ENCODE measurements around the gene ZFAND3. TPM values are rescaled to one million over a fixed set of nuclear protein-coding genes. Genes with fewer than 3 reads are reported as not detected.

The ZFAND3 gene
- total RNA-seq, 1 donor from 2014 or later: 23.4 TPM

DNA sequence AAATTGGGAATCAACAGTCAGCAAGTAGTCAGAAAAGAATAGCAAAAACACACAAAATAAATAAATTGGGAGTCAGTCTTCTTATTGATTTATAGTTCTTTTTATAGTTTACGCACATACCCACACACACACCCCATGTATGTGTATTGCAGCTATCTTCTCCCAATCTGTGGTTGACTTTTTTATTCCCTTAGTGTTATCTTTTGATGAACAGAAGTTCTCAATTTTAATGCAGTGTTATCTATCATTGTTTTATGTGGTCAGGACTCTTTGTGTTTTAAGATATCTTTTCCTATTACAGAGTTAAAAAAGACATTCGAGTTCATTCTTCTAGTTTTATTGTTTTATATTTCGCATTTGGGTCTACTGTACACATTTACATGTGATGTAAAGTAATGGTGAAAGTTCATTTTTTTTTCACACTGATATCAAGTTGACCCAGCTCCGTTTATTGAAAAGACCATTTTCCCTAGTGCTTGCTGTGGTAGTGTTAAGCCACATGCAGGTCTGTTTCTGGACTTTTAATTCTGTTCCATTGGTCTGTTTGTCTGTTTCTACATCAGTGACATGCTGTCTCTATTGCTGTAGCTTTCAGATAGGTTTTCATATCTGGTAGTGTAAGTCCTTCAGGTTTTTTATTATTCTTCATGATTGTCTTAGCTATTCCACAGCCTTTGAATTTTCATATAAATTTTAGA is 78.4 kb downstream of the ZFAND3 start:
- no peak for DNase-seq

GRCh38 chr6:37903351-37904340 is 84.1 kb downstream of the ZFAND3 start:
- no peak for DNase-seq

GRCh38 chr6:37904590-37904989 is 85.1 kb downstream of the ZFAND3 start:
- DNase-seq: no peak

GRCh38 chr6:37906121-37906520 is 86.6 kb downstream of the ZFAND3 start:
- no peak for DNase-seq

GRCh38 chr6:37910998-37911397 is 91.5 kb downstream of the ZFAND3 start:
- DNase-seq: no peak

GRCh38 chr6:37913210-37913609 is 93.7 kb downstream of the ZFAND3 start:
- DNase-seq: no peak

DNA sequence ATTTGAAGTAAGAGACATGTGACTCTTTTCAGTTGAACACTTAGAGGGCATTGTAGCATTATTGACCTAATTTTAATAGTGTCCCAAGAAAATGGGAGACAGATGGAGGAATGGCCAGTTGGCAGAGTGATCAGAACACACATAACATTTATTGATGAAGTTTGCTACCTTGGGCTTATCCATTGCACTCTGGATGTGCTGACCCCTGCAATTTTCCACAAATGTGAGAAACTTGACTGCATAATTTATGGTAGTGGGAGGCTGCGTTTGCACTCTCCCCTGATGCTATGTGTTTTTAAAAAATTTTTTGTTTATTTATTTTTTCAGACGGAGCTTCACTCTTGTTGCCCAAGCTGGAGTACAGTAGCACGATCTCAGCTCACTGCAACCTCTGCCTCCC is 95.9 kb downstream of the ZFAND3 start:
- no peak for DNase-seq

GRCh38 chr6:37916149-37916548 is 96.6 kb downstream of the ZFAND3 start:
- DNase-seq: no peak

GRCh38 chr6:37916675-37917074 is 97.1 kb downstream of the ZFAND3 start:
- DNase-seq: no peak

DNA sequence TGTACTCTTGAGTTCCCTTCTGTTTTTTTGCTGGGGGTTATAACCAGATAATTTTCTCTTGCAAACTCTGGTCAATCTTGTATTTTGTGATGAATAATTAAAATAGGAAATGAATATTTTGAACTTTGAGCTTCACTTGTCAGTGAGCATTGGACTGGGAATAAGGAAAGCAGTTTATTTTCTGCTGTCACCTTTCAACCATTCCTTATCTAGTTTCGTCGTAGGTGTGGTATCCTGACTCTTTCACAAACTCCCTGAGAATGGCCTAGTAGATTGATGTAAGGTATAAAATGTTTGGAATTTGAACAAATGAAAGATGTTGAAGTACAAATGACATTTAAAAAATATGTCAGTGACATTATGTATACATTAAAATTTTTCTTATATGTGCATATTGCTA is 98.0 kb downstream of the ZFAND3 start:
- DNase-seq: no peak

- DNase-seq: no peak
Measured at GRCh38 chr6:37919417-37920157, 100.1 kb downstream of the ZFAND3 start.

DNA sequence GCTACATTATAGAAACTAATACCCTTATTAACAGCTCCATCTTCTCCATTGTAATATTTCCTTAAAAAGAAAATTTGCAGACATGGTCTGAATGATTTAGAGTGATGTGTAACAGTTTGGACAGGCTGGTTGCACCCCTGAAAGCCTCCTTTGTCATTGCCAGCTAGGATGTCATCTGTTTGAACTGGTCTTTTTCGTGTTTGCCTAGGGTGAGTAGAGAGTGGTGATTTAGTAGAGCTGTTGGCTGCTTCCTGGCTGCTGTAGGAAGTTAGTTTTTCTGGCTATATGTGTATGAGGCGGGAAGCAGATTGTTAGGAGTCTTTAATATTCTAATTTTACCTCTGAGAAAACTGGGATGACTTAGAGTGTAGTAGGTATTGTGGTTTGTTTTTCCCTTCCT is 101.1 kb downstream of the ZFAND3 start:
- DNase-seq: no peak

DNA sequence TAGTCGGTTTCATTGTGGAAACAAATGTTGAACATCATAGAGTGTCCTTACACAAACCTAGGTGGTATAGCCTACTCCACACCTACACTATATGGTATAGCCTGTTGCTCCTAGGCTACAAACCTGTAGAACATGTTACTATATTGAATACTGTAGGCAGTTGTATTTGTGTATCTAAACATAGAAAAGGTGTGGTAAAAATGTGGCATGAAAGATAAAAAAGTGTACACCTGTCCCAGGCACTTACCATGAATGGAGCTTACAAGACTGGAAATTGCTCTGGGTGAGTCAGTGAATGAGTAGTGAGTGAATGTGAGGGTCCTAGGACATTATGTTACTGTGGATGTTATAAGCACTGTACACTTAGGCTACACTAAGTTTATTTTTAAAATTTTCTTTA is 103.0 kb downstream of the ZFAND3 start:
- no peak for DNase-seq

GRCh38 chr6:37923514-37923913 is 104.0 kb downstream of the ZFAND3 start:
- no peak for DNase-seq

- no peak for DNase-seq
Measured at GRCh38 chr6:37926661-37927060, 107.1 kb downstream of the ZFAND3 start.

GRCh38 chr6:37928217-37928616 is 108.7 kb downstream of the ZFAND3 start:
- no peak for DNase-seq

GRCh38 chr6:37930288-37930971 is 110.9 kb downstream of the ZFAND3 start:
- no peak for DNase-seq

GRCh38 chr6:37931066-37931465 is 111.5 kb downstream of the ZFAND3 start:
- no peak for DNase-seq

- DNase-seq: no peak
Measured at GRCh38 chr6:37934276-37934675, 114.7 kb downstream of the ZFAND3 start.

- DNase-seq: no peak
Measured at GRCh38 chr6:37936150-37936549, 116.6 kb downstream of the ZFAND3 start.

GRCh38 chr6:37936906-37937305 is 117.4 kb downstream of the ZFAND3 start:
- DNase-seq: no peak

GRCh38 chr6:37938909-37939308 is 119.4 kb downstream of the ZFAND3 start:
- DNase-seq: no peak

Measured in occipital lobe (tissue), 2 donors.